Medulla oblongata (tissue), 1 donor: ENCODE measurements around the gene TET2.

Experiments
- DNase-seq: peaks from one replicate; pipeline ENCODE4 v3.0.0-alpha.2; 2015; ENCODE audit errors: extremely low spot score

TET2 gene

GRCh38 chr4:105234582-105234981 is 87.9 kb downstream of the TET2 start:
- no peak for DNase-seq

DNA sequence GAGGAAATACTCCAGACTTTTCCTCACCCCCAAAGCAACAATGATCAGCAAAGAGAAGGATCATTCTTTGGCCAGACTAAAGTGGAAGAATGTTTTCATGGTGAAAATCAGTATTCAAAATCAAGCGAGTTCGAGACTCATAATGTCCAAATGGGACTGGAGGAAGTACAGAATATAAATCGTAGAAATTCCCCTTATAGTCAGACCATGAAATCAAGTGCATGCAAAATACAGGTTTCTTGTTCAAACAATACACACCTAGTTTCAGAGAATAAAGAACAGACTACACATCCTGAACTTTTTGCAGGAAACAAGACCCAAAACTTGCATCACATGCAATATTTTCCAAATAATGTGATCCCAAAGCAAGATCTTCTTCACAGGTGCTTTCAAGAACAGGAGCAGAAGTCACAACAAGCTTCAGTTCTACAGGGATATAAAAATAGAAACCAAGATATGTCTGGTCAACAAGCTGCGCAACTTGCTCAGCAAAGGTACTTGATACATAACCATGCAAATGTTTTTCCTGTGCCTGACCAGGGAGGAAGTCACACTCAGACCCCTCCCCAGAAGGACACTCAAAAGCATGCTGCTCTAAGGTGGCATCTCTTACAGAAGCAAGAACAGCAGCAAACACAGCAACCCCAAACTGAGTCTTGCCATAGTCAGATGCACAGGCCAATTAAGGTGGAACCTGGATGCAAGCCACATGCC is 89.7 kb downstream of the TET2 start:
- no peak for DNase-seq

- DNase-seq = no peak
These were observed 90.2 kb downstream of the TET2 start for GRCh38 chr4:105236916-105237311.

GRCh38 chr4:105240037-105240436 is 93.4 kb downstream of the TET2 start:
- no peak for DNase-seq

DNA sequence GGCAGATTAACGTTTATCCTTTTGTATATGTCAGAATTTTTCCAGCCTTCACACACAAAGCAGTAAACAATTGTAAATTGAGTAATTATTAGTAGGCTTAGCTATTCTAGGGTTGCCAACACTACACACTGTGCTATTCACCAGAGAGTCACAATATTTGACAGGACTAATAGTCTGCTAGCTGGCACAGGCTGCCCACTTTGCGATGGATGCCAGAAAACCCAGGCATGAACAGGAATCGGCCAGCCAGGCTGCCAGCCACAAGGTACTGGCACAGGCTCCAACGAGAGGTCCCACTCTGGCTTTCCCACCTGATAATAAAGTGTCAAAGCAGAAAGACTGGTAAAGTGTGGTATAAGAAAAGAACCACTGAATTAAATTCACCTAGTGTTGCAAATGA is 94.8 kb downstream of the TET2 start:
- peak; percentile 88 for DNase-seq

DNA sequence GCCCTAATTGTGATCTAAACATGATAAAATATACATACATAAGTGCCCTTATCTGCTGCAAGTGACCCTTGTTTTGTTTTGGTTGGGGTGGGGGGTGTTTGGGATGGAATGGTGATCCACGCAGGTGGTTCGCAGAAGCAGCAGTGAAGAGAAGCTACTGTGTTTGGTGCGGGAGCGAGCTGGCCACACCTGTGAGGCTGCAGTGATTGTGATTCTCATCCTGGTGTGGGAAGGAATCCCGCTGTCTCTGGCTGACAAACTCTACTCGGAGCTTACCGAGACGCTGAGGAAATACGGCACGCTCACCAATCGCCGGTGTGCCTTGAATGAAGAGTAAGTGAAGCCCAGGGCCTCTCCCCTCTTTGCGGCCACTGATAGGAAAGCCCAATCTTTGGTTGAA is 96.8 kb downstream of the TET2 start:
- no peak for DNase-seq

DNA sequence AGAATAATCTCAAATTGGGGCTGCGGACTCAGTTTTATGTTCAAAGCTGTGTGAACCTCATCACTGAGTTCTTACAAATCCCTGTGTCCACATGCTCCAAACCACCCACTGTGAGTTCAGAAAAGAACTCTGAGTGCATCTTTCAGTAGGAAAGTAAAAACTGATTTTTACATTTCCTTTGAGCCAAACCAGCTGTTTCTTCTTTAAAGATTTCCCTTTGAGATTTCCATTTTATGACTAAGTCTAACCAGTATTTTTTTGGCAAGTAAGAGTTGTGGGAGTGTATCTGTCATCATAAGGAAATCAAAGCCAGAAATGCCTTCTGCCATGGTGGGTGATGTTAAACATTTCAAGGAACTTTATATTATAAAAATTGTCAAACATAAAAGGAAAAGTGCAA is 100.0 kb downstream of the TET2 start:
- DNase-seq = no peak

GRCh38 chr4:105248613-105249012 is 101.9 kb downstream of the TET2 start:
- DNase-seq = no peak

DNA sequence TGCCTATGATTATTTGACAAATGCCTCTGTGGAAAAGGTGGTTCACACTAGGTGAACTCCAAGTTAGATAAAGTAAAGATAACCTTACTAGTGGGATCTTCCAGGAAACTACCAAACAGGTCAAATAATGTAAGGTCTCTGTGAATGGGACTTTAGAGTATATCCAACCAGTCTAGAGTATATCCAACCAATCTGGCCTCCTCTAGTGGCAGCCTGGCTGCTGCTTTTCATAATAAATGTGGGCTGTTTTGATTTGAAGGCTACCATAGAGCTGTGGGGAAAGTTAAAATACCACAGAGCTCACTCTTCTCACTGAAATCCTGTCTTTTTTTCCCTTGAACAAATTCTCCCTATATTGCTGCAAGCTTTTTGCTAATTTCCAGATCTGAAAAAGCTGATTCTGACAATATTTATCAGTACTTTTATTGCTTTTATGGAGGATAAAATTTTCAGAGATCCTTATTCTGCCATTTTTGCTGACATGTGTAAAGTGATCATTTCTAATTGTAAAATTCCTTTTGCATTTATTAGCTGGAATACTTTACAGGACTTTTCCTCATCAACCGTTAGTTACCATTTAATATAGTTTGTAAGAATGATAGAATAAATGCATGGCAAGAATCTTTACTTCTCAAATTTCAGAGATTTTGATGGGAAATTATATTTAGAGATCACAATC is 111.3 kb downstream of the TET2 start:
- no peak for DNase-seq

- no peak for DNase-seq
These were observed 119.0 kb downstream of the TET2 start for GRCh38 chr4:105265689-105266088.

DNA sequence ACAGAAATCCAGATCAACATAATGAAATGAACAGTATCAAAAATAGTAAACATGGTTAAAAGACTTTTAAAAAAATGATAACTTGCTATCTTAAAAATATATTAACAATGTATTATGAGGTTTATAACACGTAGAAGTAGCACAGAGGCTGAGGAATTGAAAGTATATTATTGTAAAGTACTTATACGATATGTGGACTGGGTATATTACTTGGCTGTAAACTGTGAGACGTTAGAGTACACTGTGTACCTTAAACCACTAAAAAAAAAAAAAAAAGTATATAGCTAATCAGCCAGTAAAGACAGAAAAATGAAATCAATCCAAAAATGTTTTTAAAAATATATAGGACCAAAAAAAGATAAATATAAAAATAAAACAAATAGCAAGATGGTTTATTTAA is 120.6 kb downstream of the TET2 start:
- DNase-seq = no peak

DNA sequence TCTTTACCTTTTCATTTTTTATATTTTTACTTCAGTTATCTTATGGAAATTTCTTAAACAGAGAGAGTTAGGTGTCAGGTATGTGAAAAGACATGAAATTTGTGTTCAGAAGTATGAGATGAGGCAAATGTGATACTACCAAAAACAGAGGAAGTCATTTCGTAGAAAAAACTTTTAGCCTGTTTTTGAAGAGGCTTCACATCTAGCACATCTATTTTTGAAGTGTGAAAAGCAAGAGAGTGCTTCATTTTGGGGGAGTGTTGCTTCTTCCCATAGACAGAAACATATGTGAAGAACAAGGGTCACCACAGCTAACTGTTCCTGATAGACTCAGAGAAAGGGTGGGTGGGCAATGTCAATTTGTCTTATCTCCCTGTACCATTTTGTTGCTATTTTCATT is 125.3 kb downstream of the TET2 start:
- no peak for DNase-seq

DNA sequence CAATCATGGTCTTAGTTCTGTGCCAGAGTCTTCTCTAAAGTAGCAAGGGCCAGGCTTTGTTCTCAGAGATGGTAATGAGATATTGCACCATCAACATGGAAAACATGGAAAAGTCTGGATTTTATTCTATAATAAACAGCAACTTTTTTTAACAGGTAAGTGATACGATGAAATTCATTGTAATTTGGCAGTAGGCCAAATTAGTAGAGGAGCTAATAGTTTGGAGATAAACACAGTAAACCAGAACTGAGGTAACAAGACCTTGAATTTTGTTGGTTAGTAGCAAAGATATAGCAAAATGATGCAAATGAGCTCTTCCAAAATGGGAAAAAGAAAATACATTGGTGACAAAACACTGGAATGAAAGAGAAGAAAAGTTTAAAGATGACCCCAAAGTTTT is 126.6 kb downstream of the TET2 start:
- no peak for DNase-seq

GRCh38 chr4:105274090-105274489 is 127.4 kb downstream of the TET2 start:
- no peak for DNase-seq

GRCh38 chr4:105274504-105274903 is 127.8 kb downstream of the TET2 start:
- no peak for DNase-seq

DNA sequence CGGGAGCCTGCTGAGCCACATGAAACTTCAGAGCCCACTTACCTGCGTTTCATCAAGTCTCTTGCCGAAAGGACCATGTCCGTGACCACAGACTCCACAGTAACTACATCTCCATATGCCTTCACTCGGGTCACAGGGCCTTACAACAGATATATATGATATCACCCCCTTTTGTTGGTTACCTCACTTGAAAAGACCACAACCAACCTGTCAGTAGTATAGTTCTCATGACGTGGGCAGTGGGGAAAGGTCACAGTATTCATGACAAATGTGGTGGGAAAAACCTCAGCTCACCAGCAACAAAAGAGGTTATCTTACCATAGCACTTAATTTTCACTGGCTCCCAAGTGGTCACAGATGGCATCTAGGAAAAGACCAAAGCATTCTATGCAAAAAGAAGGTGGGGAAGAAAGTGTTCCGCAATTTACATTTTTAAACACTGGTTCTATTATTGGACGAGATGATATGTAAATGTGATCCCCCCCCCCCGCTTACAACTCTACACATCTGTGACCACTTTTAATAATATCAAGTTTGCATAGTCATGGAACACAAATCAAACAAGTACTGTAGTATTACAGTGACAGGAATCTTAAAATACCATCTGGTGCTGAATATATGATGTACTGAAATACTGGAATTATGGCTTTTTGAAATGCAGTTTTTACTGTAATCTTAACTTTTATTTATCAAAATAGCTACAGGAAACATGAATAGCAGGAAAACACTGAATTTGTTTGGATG is 129.9 kb downstream of the TET2 start:
- DNase-seq = no peak

- no peak for DNase-seq
These were observed 131.0 kb downstream of the TET2 start for GRCh38 chr4:105277702-105278101.

DNA sequence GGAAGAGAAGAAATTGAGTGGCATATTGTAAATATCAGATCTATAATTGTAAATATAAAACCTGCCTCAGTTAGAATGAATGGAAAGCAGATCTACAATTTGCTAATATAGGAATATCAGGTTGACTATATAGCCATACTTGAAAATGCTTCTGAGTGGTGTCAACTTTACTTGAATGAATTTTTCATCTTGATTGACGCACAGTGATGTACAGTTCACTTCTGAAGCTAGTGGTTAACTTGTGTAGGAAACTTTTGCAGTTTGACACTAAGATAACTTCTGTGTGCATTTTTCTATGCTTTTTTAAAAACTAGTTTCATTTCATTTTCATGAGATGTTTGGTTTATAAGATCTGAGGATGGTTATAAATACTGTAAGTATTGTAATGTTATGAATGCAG is 132.6 kb downstream of the TET2 start:
- no peak for DNase-seq

DNA sequence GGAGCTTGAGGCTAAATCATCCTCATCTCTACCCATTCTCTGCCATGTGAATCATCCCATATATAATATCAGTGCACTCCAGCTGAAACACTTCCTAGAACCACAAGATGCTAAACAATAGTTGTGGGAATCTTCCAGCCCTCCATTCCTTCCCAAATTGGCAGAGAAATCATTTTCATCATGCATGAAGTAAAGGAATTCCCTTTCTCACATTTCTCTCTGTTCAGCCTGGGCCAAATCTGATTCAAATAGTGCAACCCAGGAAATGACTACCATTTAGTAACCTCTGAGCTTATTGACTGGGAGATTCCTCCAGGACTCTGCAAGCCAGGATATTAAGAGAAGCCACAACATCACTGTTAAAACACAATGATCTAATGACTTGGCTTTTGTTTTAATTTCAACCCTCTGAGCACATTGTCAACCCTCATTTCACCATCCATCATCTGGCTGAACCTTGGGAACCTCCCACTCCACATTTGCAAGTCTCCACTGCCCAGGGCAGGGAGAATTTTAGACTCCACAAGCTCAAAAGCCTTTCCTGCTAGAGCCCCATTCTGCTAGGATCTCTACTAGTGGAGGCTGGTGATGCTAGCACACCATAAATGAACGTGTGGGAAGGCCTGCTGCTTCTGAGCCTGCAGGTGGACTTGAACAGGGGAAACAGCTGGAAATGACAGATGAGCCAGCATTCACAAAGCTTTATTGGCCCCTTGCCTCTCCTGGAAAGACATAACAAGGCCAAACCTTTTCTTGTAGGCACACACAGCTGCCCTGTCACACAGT is 133.9 kb downstream of the TET2 start:
- no peak for DNase-seq

- DNase-seq = no peak
These were observed 134.4 kb downstream of the TET2 start for GRCh38 chr4:105281124-105281415.

GRCh38 chr4:105282489-105282888 is 135.8 kb downstream of the TET2 start:
- no peak for DNase-seq

GRCh38 chr4:105283501-105283900 is 136.8 kb downstream of the TET2 start:
- no peak for DNase-seq
